H4 (cell line): ENCODE data around the gene MAGEA9. TPM values are rescaled to one million over a fixed set of nuclear protein-coding genes. Genes with fewer than 3 reads are reported as not detected.
"Not testable (repeated sequence)": the region's sequence is repeated elsewhere in the genome, so short reads cannot be mapped to it uniquely, and the experiment has no call there.

Source experiments
- DNase-seq: peaks from one replicate; pipeline ENCODE4 v3.0.0-alpha.2; 2015; ENCODE audit warnings: low spot score
- total RNA-seq: library from RNA; depleted of rRNA; stranded (reverse); fragments of >200 nt; shearing (Covaris generic); gene quantifications from 2 replicates; pipeline ENCODE4 v1.2.3, GENCODE V29; 2014; rRNA removed

The MAGEA9 gene
- total RNA-seq, 1 experiment from 2014 or later, result not detected

- DNase-seq, result no peak
These were observed 26.2 kb downstream of the MAGEA9 start for GRCh38 chrX:149807747-149808458.

- DNase-seq, result no peak
These were observed 36.9 kb downstream of the MAGEA9 start for GRCh38 chrX:149818652-149819051.

DNA sequence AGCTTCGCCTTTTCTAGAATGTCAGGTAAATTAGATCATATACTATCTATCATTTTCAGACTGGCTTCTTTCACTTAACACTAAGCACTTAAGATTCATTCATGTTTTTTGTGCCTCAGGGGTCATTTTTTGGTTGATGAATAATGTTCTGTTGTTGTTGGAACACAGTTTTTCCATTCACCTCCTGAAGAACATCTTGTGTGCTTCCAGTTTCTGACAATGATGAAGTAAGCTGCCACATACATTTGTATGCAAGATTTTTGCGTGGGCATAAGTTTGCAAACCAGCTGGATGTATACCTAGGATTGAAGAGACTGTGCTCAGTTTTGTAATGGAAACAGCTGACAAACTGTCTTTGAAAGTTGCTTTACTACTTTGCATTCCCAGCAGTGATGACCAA is 37.6 kb downstream of the MAGEA9 start:
- no peak for DNase-seq

GRCh38 chrX:149825424-149825823 is 43.7 kb downstream of the MAGEA9 start:
- no peak for DNase-seq

DNA sequence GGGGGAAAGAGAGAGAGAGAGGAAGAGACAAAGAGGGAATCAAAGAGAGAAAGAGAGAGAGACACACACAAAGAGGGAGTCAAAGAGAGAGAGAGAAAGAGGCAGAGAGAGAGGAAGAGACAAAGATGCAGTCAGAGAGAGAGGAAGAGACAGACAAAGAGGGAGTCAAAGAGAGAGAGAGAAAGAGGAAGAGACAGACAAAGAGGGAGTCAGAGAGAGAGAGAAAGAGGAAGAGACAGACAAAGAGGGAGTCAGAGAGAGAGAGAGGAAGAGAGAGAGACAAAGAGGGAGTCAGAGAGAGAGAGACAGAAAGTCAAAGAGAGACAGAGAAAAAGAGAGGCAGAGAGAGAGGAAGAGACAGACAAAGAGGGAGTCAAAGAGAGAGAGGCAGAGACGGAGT is 45.5 kb downstream of the MAGEA9 start:
- no peak for DNase-seq

- DNase-seq, result no peak
These were observed 48.0 kb downstream of the MAGEA9 start for GRCh38 chrX:149829751-149830191.

DNA sequence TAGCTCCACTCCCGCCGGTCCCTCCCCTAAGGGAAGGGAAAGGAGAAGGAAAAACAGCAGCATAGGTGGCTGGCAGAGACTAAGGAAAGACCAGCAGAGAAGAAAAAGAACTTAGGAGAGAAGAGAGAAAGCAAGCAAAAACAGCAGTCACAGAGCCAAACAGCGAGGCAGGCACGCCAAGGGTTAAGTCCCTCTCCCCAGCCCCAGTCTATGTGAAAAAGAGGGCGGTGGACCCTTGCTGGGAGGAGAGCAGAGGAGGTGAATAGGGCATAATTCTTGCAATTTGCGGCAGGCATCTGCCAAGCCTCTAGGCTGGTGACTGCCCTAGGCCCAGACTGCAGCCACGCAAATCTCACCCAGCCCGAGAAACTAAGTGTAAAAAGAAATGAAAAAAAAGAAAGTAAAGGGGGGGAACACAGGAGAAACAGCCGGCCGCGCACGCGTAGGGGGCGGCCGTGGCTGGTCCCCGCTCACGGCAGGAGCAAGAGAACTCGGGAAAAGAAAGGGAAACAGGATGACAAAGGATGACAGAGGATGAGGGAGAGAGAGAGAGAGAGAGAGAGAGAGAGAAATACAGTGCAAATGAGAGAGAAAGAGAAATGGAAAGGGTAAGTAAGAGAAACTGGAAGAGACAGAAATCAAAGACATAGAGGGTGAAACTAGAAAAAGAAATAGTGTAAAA is 48.6 kb downstream of the MAGEA9 start:
- DNase-seq, result peak; percentile 4

DNA sequence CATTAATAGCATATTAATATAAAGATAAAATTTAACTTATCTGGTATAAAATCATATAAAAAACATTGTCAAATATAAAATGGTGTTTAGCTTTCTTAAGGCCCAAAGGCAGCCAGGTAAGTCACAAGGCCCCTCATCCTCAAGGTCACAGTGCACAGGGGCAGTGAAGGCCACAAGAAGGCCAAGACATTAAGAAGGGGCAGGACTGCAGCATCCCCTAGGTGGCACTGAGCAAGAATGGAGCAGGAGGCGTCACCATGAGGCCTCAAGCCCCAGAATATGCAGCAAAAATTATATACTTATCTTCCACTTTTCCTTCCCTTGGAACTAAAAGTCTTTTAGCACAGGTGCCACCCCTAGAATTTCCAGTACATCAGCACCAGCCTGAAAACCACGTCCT is 49.7 kb downstream of the MAGEA9 start:
- DNase-seq, result no peak

DNA sequence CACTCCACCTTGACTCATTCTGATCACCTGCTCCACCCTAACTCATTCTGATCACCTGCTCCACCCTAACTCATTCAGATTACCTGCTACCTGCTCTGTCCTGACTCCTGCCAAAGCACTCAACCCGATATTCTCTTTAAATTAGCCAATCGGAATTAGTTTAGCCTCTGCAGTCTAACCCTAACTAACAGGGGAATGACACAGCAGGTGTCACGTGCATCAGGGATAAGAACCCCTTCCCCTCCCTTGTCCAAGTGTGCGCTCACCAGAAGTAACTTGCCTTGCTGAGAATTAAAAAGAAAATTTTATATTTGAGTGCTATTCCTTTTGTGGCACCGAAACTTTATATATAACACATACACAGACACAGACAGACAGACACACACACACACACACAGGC is 55.0 kb downstream of the MAGEA9 start:
- DNase-seq, result not testable (repeated sequence)

DNA sequence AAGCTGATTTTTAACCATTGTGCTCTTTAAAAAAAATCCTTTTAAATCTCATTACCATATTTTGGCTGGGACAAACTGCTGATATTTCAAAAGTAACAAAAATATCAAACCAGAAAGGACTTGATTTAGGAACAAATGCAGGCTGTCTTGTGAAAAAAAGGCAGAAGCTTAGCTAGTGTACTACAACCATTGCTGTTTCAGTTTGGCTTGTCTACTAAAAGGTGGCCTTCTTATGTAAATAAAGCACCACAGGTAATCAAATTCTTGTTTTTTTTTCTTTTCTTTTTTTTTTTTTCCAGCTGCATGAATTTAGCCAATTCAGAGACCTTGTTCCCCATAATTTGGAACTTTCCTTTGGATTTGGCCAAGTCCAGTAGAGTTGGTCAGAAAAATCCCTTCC is 55.4 kb downstream of the MAGEA9 start:
- no peak for DNase-seq

Other genes starting within 250 kb of the MAGEA9 start
- 15.7 and 22.0 TPM in 2 replicates for gene EOLA1, start 240.9 kb upstream of the MAGEA9 start, total RNA-seq
- not detected in 2 replicates for gene HSFX3, start 232.0 kb upstream of the MAGEA9 start, total RNA-seq
- 0.08 TPM in 1 of 2 replicates, not detected in the other for gene MAGEA9B, start 194.5 kb upstream of the MAGEA9 start, total RNA-seq
- gene HSFX2, start 186.6 kb upstream of the MAGEA9 start, total RNA-seq, result not detected in 2 replicates
- 13.1 and 20.6 TPM in 2 replicates for gene TMEM185A, start 150.1 kb upstream of the MAGEA9 start, total RNA-seq
- gene MAGEA11, start 69.9 kb upstream of the MAGEA9 start, total RNA-seq, result 2.6 and 10.0 TPM in 2 replicates
- gene HSFX1, start 7.9 kb upstream of the MAGEA9 start, total RNA-seq, result not detected in 2 replicates
- not detected in 2 replicates for gene MAGEA8, start 99.3 kb downstream of the MAGEA9 start, total RNA-seq
- not detected in 2 replicates for gene HSFX4, start 147.6 kb downstream of the MAGEA9 start, total RNA-seq
- gene EOLA2, start 156.6 kb downstream of the MAGEA9 start, total RNA-seq, result 6.4 and 20.2 TPM in 2 replicates